ENCODE results near the gene CDH23. TPM values are rescaled to one million over a fixed set of nuclear protein-coding genes. Genes with fewer than 3 reads are reported as not detected.

The CDH23 gene
- total RNA-seq, 4 donors from 2014 or later: 2.9 to 16.1 (median 5.9) TPM

GRCh38 chr10:71645185-71645584 is 248.5 kb downstream of the CDH23 start:
- 81% methylated on average over 6 of the region's 6 CpGs; no CpG with 5 or more reads in 1 of the 2 donors for WGBS, 2 donors (ENCODE audit: low coverage in 1 of 2)

DNA sequence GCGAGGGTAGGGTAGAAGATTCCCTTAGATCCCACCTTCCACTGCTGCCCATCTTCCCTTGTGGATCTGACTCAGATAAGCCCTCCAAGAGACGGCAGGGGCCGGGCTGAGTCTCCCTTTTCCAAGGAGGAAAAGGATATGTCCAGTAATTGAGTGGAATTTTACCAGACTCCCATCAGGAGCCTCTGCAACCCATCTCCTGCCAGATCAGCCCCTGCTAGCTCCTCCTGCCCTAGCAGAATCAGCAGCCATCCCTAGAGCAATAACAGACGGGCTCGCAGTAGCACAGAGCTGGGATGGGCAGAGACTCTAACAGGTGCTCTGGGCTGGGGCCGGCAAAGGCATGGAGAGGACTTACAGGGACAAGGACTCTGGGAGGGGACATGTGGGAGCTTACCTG is 249.3 kb downstream of the CDH23 start:
- WGBS, 2 donors (ENCODE audit: low coverage in 1 of 2): 86% methylated on average over 6 of the region's 6 CpGs; no CpG with 5 or more reads in 1 of the 2 donors
- H3K27me3 ChIP-seq: no peaks in the 10 kb centered on the region
- H3K9me3 ChIP-seq: no peaks in the 10 kb centered on the region
- in situ Hi-C loops (cut with MboI; ENCODE audit: low pct_ligation_motif_present in 1 of 4, low pct_unique_long_range_greater_than_20kb in 1 of 4, low sequenced_read_pairs in 3 of 4) (no loop called here), intact Hi-C loops (cut with DNase I; ENCODE audit: low total_unique reads) (no loop called here)
- no peaks in the 10 kb centered on the region for H3K36me3 ChIP-seq
- H3K4me1 ChIP-seq: peaks cover 0 to 20% (median 8%) of the 10 kb centered on the region in 4 donors
- TF ChIP-seq POLR2AphosphoS5 (IDR thresholded peaks at IDR 0.05) (no peak), EP300 (IDR thresholded peaks at IDR 0.05; ENCODE audit: low read depth) (no peak), POLR2A (IDR thresholded peaks at IDR 0.05) (no peak), CTCF (IDR thresholded peaks at IDR 0.05) (no peak)
- no peak overlapping the region for H3K4me3 ChIP-seq
- no peak overlapping the region for H3K27ac ChIP-seq
- no peak for DNase-seq

More at GRCh38 chr10:71645185-71645584, 248.5 kb downstream of the CDH23 start:
- intact Hi-C loops (cut with DNase I; ENCODE audit: low total_unique reads) (no loop called here), in situ Hi-C loops (cut with MboI; ENCODE audit: low pct_ligation_motif_present in 1 of 4, low pct_unique_long_range_greater_than_20kb in 1 of 4, low sequenced_read_pairs in 3 of 4) (no loop called here)
- Histone ChIP-seq H3K4me3 (no peak overlapping the region), H3K36me3 (no peaks in the 10 kb centered on the region), H3K27ac (no peak overlapping the region), H3K9me3 (no peaks in the 10 kb centered on the region), H3K4me1 (peaks cover 0 to 20% (median 8%) of the 10 kb centered on the region in 4 donors), H3K27me3 (no peaks in the 10 kb centered on the region)
- DNase-seq: no peak
- TF ChIP-seq EP300 (IDR thresholded peaks at IDR 0.05; ENCODE audit: low read depth): no peak
- TF ChIP-seq POLR2AphosphoS5 (IDR thresholded peaks at IDR 0.05): no peak
- TF ChIP-seq CTCF (IDR thresholded peaks at IDR 0.05): no peak
- no peak for TF ChIP-seq POLR2A (IDR thresholded peaks at IDR 0.05)

GRCh38 chr10:71646592-71647292 is 250.0 kb downstream of the CDH23 start:
- no peak overlapping the region for H3K4me3 ChIP-seq
- intact Hi-C loops (cut with DNase I; ENCODE audit: low total_unique reads) (no loop called here), in situ Hi-C loops (cut with MboI; ENCODE audit: low pct_ligation_motif_present in 1 of 4, low pct_unique_long_range_greater_than_20kb in 1 of 4, low sequenced_read_pairs in 3 of 4) (no loop called here)
- H3K9me3 ChIP-seq: no peaks in the 10 kb centered on the region
- no peak for DNase-seq
- peaks cover 0 to 20% (median 8%) of the 10 kb centered on the region in 4 donors for H3K4me1 ChIP-seq
- 68 to 93% methylated on average over 4 to 13 of the region's 13 CpGs for WGBS, 2 donors (ENCODE audit: low coverage in 1 of 2)
- no peaks in the 10 kb centered on the region for H3K36me3 ChIP-seq
- H3K27me3 ChIP-seq: no peaks in the 10 kb centered on the region
- no peak overlapping the region for H3K27ac ChIP-seq
- no peak for TF ChIP-seq EP300 (IDR thresholded peaks at IDR 0.05; ENCODE audit: low read depth)
- TF ChIP-seq POLR2A (IDR thresholded peaks at IDR 0.05): no peak
- no peak for TF ChIP-seq CTCF (IDR thresholded peaks at IDR 0.05)
- no peak for TF ChIP-seq POLR2AphosphoS5 (IDR thresholded peaks at IDR 0.05)

DNA sequence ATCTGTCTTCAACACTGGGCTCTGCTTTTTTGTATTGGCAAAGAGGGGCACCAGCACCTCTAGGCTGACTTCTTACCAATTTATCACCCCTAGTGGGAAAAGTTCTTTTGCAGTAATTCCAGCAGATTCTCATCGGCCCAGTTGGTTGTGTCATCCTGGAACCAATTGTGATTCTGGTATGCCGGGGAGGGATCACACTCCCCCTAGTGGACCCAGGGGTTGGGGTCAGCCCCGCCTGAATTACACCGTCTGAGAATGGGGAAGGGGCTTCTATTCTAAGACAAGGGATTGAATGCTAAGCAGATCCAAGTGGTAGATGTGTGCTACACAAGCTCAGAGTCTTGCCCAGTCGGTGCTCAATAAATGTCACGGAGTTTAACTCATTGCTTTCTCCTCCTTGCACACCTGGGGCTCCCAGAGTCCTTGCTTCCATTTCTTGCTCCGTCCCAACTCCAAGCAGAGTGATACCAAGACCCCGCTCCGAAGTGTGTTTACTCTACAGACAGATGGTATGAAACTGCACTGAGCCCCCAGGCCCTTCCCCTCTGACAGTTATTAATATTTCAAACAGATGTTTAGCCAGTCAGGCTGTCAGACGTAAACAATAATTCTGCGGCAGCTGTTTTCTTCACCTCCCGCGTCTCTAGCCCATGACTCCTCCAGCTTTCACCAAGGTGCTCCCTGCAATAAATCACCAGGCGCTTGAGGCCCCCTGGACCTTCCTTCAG is 251.0 kb downstream of the CDH23 start:
- Histone ChIP-seq H3K27ac (no peak overlapping the region), H3K27me3 (no peaks in the 10 kb centered on the region), H3K36me3 (no peaks in the 10 kb centered on the region), H3K4me1 (peaks cover 0 to 20% (median 8%) of the 10 kb centered on the region in 4 donors), H3K9me3 (no peaks in the 10 kb centered on the region), H3K4me3 (no peak overlapping the region)
- 55 to 83% methylated on average over 2 to 14 of the region's 14 CpGs for WGBS, 2 donors (ENCODE audit: low coverage in 1 of 2)
- in situ Hi-C loops (cut with MboI; ENCODE audit: low pct_ligation_motif_present in 1 of 4, low pct_unique_long_range_greater_than_20kb in 1 of 4, low sequenced_read_pairs in 3 of 4): no loop called here
- DNase-seq: no peak
- no peak for TF ChIP-seq POLR2A (IDR thresholded peaks at IDR 0.05)
- TF ChIP-seq POLR2AphosphoS5 (IDR thresholded peaks at IDR 0.05): no peak
- peak in 3 of 5 experiments; percentile 22 to 26 (median 23) for TF ChIP-seq CTCF (IDR thresholded peaks at IDR 0.05)
- TF ChIP-seq EP300 (IDR thresholded peaks at IDR 0.05; ENCODE audit: low read depth): no peak
- intact Hi-C loops (cut with DNase I; ENCODE audit: low total_unique reads): no loop called here

Data from transverse colon (tissue), 4 donors.